Colonic mucosa (tissue), 4 donors: ENCODE results near the gene C21orf91. TPM values are rescaled to one million over a fixed set of nuclear protein-coding genes. Genes with fewer than 3 reads are reported as not detected.

ENCODE experiments used
- DNase-seq: peaks from one replicate; pipeline ENCODE4 v3.0.0-alpha.2; 2020
- H3K27ac ChIP-seq: fragments of 200-600 bp; one replicate; pipeline ENCODE4 v1.8.0; 2021
- H3K27me3 ChIP-seq: fragments of 200-600 bp; one replicate; pipeline ENCODE4 v1.8.0; 2021
- H3K36me3 ChIP-seq: fragments of 200-600 bp; one replicate; pipeline ENCODE4 v1.8.0; 2021
- H3K4me1 ChIP-seq: fragments of 200-600 bp; one replicate; pipeline ENCODE4 v1.8.0; 2021; ENCODE audit warnings: mild to moderate bottlenecking
- H3K4me3 ChIP-seq: fragments of 200-600 bp; one replicate; pipeline ENCODE4 v1.8.0; 2021
- H3K9ac ChIP-seq, 2 donors: one replicate each; pipeline ENCODE4 v1.7.0; 2013; ENCODE audit warnings: control low read depth in 2 of 2, low read depth in 2 of 2, low read length in 2 of 2
- H3K9me3 ChIP-seq: fragments of 200-600 bp; one replicate; pipeline ENCODE4 v1.8.0; 2021
- intact Hi-C: fragments of 100-400 bp; cut with DNase I; formaldehyde crosslinking; loops from one replicate; pipeline ENCODE4 v1.14.1; 2022
- total RNA-seq, 2 donors: library from RNA; stranded (reverse); fragmentation: NEBNext Ultra II Directional in 1 of 2; extraction: Animal tissue kit (Norgen Biotek cat#: 25700) in 1 of 2; gene quantifications; one replicate each; pipeline ENCODE4 v1.2.1, GENCODE V29; 2021
- TF ChIP-seq, protein P1 (sequence below): fragments of 200-600 bp; IDR thresholded peaks from one replicate; pipeline ENCODE4 v1.8.0; 2022; ENCODE audit warnings: antibody characterized with exemption, mild to moderate bottlenecking
- donor health status: healthy.
- donor health status: DM: no; HTN: no; CAD: no.
- donor health status: DM: no; HTN: no; CAD: no.

Gene C21orf91
- total RNA-seq, 2 donors from 2014 or later: 3.8 to 9.6 TPM

DNA sequence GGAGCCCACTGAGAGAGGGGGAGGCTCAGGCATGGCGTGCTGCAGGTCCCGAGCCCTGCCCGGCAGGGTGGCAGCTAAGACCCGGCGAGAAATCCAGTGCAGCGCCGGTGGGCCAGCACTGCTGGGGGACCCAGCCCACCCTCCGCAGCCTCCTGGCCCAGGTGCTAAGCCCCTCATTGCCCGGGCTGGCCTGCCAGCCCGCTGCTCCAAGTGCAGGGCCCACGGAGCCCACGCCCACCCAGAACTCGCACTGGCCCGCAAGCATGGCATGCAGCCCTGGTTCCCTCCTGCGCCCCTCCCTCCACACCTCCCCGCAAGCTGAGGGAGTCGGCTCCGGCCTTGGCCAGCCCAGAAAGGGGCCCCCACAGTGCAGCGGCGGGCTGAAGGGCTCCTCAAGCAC, 61.5 kb downstream of the C21orf91 start:
- TF ChIP-seq, protein P1, sequence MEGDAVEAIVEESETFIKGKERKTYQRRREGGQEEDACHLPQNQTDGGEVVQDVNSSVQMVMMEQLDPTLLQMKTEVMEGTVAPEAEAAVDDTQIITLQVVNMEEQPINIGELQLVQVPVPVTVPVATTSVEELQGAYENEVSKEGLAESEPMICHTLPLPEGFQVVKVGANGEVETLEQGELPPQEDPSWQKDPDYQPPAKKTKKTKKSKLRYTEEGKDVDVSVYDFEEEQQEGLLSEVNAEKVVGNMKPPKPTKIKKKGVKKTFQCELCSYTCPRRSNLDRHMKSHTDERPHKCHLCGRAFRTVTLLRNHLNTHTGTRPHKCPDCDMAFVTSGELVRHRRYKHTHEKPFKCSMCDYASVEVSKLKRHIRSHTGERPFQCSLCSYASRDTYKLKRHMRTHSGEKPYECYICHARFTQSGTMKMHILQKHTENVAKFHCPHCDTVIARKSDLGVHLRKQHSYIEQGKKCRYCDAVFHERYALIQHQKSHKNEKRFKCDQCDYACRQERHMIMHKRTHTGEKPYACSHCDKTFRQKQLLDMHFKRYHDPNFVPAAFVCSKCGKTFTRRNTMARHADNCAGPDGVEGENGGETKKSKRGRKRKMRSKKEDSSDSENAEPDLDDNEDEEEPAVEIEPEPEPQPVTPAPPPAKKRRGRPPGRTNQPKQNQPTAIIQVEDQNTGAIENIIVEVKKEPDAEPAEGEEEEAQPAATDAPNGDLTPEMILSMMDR: no peak
- no peak overlapping the region for H3K27ac ChIP-seq
- H3K9ac ChIP-seq: no peak overlapping the region
- no peaks in the 10 kb centered on the region for H3K9me3 ChIP-seq
- intact Hi-C loops: no loop called here
- H3K4me3 ChIP-seq: no peak overlapping the region
- DNase-seq: no peak
- H3K4me1 ChIP-seq: no peaks in the 10 kb centered on the region
- H3K27me3 ChIP-seq: no peaks in the 10 kb centered on the region
- no peaks in the 10 kb centered on the region for H3K36me3 ChIP-seq

GRCh38 chr21:17753736-17754135, 65.4 kb downstream of the C21orf91 start:
- H3K4me1 ChIP-seq: no peaks in the 10 kb centered on the region
- intact Hi-C loops: no loop called here
- no peak overlapping the region for H3K9ac ChIP-seq
- no peaks in the 10 kb centered on the region for H3K27me3 ChIP-seq
- TF ChIP-seq, protein P1: no peak
- no peaks in the 10 kb centered on the region for H3K36me3 ChIP-seq
- no peaks in the 10 kb centered on the region for H3K9me3 ChIP-seq
- no peak overlapping the region for H3K27ac ChIP-seq
- H3K4me3 ChIP-seq: no peak overlapping the region
- DNase-seq: no peak

GRCh38 chr21:17752171-17752570, 67.0 kb downstream of the C21orf91 start:
- Histone ChIP-seq H3K27me3 (no peaks in the 10 kb centered on the region), H3K4me3 (no peak overlapping the region), H3K27ac (no peak overlapping the region), H3K4me1 (no peaks in the 10 kb centered on the region), H3K9me3 (no peaks in the 10 kb centered on the region), H3K9ac (no peak overlapping the region), H3K36me3 (no peaks in the 10 kb centered on the region)
- intact Hi-C loops: no loop called here
- TF ChIP-seq, protein P1: no peak
- DNase-seq: no peak

GRCh38 chr21:17746920-17747319, 72.2 kb downstream of the C21orf91 start:
- no peak overlapping the region for H3K27ac ChIP-seq
- no peak for DNase-seq
- H3K9ac ChIP-seq: no peak overlapping the region
- TF ChIP-seq, protein P1: no peak
- H3K4me3 ChIP-seq: no peak overlapping the region
- H3K4me1 ChIP-seq: no peaks in the 10 kb centered on the region
- H3K27me3 ChIP-seq: no peaks in the 10 kb centered on the region
- H3K36me3 ChIP-seq: no peaks in the 10 kb centered on the region
- H3K9me3 ChIP-seq: no peaks in the 10 kb centered on the region
- intact Hi-C loops: no loop called here

DNA sequence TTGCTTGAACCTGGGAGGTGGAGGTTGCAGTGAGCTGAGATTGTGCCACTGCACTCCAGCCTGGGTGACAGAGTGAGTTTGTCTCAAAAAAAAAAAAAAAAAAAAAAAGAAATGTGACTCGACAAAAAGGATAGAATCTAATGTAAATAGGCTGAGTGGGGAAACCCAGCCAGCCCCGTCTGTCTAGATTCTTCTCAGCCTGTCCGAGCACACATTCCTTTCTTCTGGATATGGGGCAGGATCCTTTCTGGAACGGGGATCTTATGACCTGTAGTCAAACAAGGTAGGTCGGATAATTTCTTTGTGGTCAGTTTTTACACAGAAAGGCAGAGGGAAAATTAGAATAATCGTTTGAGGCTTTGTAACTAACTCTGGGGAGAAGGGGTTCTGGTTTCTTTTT, 74.1 kb downstream of the C21orf91 start:
- no peaks in the 10 kb centered on the region for H3K27me3 ChIP-seq
- H3K9ac ChIP-seq: no peak overlapping the region
- H3K4me3 ChIP-seq: no peak overlapping the region
- intact Hi-C loops: no loop called here
- H3K9me3 ChIP-seq: no peaks in the 10 kb centered on the region
- H3K36me3 ChIP-seq: no peaks in the 10 kb centered on the region
- DNase-seq: no peak
- no peaks in the 10 kb centered on the region for H3K4me1 ChIP-seq
- no peak overlapping the region for H3K27ac ChIP-seq
- TF ChIP-seq, protein P1: no peak
